DND-41 (cell line): ENCODE results near the gene GAB4.
"Not testable (repeated sequence)": the region's sequence is repeated elsewhere in the genome, so short reads cannot be mapped to it uniquely, and the experiment has no call there.

ENCODE experiments used
- ATAC-seq: fragments of 200-7000 bp; cut with Tn5 transposase; 3 replicates; pipeline ENCODE4 v1.9.1; 2021; ENCODE audit warnings: low read depth; ENCODE audit not compliant: insufficient read depth
- DNase-seq: peaks from one replicate; pipeline ENCODE4 v3.0.0-alpha.2; 2020
- H2AFZ ChIP-seq: 2 replicates; pipeline ENCODE4 v1.6.0; 2012; ENCODE audit warnings: low read depth, low read length
- H3K27ac ChIP-seq: 2 replicates; pipeline ENCODE4 v1.5.1; 2012; ENCODE audit warnings: low read length, inconsistent platforms
- H3K27me3 ChIP-seq: fragments of 200-600 bp; sonication (generic); 2 replicates; pipeline ENCODE4 v1.6.0; 2012; ENCODE audit warnings: low read length, mild to moderate bottlenecking, inconsistent platforms; ENCODE audit not compliant: insufficient read depth, poor library complexity
- H3K36me3 ChIP-seq: 2 replicates; pipeline ENCODE4 v1.5.1; 2012; ENCODE audit warnings: low read length, inconsistent platforms; ENCODE audit not compliant: insufficient read depth
- H3K4me1 ChIP-seq: 2 replicates; pipeline ENCODE4 v1.5.1; 2012; ENCODE audit warnings: mild to moderate bottlenecking, low read length; ENCODE audit not compliant: insufficient read depth
- H3K4me2 ChIP-seq: 2 replicates; pipeline ENCODE4 v1.6.0; 2012; ENCODE audit warnings: mild to moderate bottlenecking, moderate library complexity, low read length, inconsistent platforms; ENCODE audit not compliant: insufficient read depth
- H3K4me3 ChIP-seq, 2 experiments: fragments of 200-600 bp in 1 of 2; shearing (Covaris generic) in 1 of 2; 2 replicates each; pipeline ENCODE4 v1.5.1; 2012 to 2016; ENCODE audit warnings: inconsistent platforms in 2 of 2, low read length in 2 of 2, mild to moderate bottlenecking in 2 of 2, low read depth in 1 of 2, moderate library complexity in 1 of 2
- H3K79me2 ChIP-seq: 2 replicates; pipeline ENCODE4 v1.6.0; 2012; ENCODE audit warnings: low read length, inconsistent platforms; ENCODE audit not compliant: insufficient read depth
- H3K9ac ChIP-seq: 2 replicates; pipeline ENCODE4 v1.6.0; 2012; ENCODE audit warnings: low read depth, mild to moderate bottlenecking, inconsistent platforms, low read length, moderate library complexity
- H3K9me3 ChIP-seq: 2 replicates; pipeline ENCODE4 v1.5.1; 2012; ENCODE audit warnings: low read length, moderate library complexity, mild to moderate bottlenecking, inconsistent platforms; ENCODE audit not compliant: insufficient read depth, severe bottlenecking
- H4K20me1 ChIP-seq: 2 replicates; pipeline ENCODE4 v1.6.0; 2012; ENCODE audit warnings: low read length; ENCODE audit not compliant: insufficient read depth
- EZH2 ChIP-seq: IDR thresholded peaks from 3 replicates; pipeline ENCODE4 v1.6.1; 2012; ENCODE audit warnings: borderline replicate concordance, low read depth, mild to moderate bottlenecking, moderate library complexity, low read length, inconsistent platforms; ENCODE audit not compliant: severe bottlenecking
- TF ChIP-seq, protein P1 (sequence below): IDR thresholded peaks from 2 replicates; pipeline ENCODE4 v1.5.1; 2012; ENCODE audit warnings: borderline replicate concordance, low read length, moderate library complexity, mild to moderate bottlenecking; ENCODE audit not compliant: poor library complexity, severe bottlenecking; ENCODE audit errors: extremely low read depth

Gene GAB4

DNA sequence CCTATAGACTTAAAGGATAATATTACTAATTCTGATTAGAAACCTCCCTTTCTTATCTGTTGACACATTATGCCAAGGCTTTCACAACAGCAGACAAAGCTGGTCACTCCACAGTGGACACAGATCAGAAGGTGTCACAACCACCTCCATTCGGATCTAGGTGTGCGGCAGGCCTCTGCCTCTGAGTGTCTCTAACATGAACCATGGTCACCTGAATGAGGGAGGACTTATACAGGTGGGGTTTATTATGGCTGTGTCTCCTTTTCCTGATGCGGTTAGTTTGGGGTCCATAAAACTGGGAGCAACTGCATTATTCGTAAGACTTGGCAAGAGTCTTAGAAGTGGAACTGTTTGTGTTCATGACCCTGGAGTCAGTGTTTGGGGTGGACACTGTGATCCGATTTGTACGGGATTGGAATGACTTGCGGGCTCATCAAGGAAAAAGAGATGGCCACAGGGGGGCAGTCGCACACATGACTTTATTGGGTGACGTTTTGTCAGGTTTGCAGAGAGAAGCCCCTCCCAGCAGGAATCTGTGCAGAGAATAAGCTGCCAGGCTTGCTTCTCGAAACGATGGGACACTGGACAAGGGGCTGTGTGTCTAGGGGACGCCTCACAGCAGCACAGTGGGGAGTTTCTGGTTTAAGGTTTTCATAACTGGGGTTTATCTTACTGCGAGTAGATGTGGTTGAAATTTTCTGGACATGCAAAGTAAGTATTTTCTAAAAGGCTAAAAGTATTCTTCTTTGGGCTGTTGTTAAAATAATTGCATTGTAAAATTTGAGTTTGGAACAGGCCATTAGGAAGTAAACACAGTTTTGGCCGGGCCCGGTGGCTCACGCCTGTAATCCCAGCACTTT lies 90.6 kb downstream of the GAB4 start:
- H3K4me3 ChIP-seq, result no peak overlapping the region
- H2AFZ ChIP-seq, result no peak overlapping the region
- no peak overlapping the region for H3K27ac ChIP-seq
- no peaks in the 10 kb centered on the region for H3K9me3 ChIP-seq
- DNase-seq (peak; percentile 60), ATAC-seq (peak; percentile 71)
- no peaks in the 10 kb centered on the region for H3K27me3 ChIP-seq
- H3K4me1 ChIP-seq, result no peaks in the 10 kb centered on the region
- H4K20me1 ChIP-seq, result no peaks in the 10 kb centered on the region
- H3K4me2 ChIP-seq, result no peak overlapping the region
- no peak overlapping the region for H3K9ac ChIP-seq
- H3K79me2 ChIP-seq, result no peaks in the 10 kb centered on the region
- H3K36me3 ChIP-seq, result no peaks in the 10 kb centered on the region
- no peak for TF ChIP-seq EZH2
- TF ChIP-seq, protein P1, sequence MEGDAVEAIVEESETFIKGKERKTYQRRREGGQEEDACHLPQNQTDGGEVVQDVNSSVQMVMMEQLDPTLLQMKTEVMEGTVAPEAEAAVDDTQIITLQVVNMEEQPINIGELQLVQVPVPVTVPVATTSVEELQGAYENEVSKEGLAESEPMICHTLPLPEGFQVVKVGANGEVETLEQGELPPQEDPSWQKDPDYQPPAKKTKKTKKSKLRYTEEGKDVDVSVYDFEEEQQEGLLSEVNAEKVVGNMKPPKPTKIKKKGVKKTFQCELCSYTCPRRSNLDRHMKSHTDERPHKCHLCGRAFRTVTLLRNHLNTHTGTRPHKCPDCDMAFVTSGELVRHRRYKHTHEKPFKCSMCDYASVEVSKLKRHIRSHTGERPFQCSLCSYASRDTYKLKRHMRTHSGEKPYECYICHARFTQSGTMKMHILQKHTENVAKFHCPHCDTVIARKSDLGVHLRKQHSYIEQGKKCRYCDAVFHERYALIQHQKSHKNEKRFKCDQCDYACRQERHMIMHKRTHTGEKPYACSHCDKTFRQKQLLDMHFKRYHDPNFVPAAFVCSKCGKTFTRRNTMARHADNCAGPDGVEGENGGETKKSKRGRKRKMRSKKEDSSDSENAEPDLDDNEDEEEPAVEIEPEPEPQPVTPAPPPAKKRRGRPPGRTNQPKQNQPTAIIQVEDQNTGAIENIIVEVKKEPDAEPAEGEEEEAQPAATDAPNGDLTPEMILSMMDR, result peak; percentile 65

DNA sequence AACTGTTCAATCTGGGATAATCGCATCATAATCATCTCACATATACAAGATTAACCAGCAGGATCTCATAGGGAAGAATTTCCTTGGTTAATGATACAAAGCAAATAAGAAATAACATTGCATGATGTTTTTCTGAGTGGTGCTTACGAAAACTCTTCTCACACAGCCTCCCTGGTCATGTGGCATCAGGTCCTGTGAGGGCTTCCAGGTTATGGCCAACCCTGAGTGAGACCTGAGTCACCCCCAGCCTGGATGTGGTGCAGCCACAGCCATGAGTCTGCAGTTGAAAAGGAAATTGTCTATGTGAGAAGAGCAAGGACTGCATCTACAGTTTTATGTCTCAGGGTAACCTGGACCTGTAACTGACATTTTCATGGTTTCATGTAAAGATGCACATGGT lies 92.3 kb downstream of the GAB4 start:
- Histone ChIP-seq H4K20me1 (no peaks in the 10 kb centered on the region), H3K9ac (no peak overlapping the region), H3K4me2 (no peak overlapping the region), H3K27me3 (no peaks in the 10 kb centered on the region), H3K36me3 (no peaks in the 10 kb centered on the region), H3K9me3 (no peaks in the 10 kb centered on the region), H3K4me3 (no peak overlapping the region), H3K27ac (no peak overlapping the region), H3K79me2 (no peaks in the 10 kb centered on the region), H2AFZ (no peak overlapping the region), H3K4me1 (no peaks in the 10 kb centered on the region)
- ATAC-seq (peak; percentile 67; the same call in 2 of the 3 replicates), DNase-seq (peak; percentile 19)
- TF ChIP-seq EZH2, result no peak
- TF ChIP-seq, protein P1, result no peak

DNA sequence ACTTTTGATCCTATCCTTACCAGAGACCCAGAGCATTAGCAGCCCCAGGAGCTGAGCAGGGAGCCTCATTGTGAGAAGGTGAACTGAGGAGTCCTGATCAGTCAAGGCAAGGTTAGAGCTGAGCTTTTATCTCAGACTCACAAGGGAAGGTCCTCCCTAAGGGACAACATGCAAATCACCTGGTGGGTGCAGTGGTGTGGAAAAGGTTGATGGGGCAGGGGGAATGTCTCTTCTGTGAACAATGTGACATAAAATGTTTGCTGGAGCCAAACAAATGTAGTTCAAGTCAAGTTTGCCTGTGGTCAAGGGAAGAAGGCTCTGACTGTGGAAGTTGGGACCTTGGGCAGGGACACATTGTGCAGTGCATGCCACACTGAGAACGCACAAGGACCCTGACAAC lies 93.1 kb downstream of the GAB4 start:
- H3K27me3 ChIP-seq, H3K4me3 ChIP-seq, H3K9me3 ChIP-seq, H3K9ac ChIP-seq, H3K36me3 ChIP-seq, ATAC-seq, H3K27ac ChIP-seq, H4K20me1 ChIP-seq, H3K4me2 ChIP-seq, H3K79me2 ChIP-seq, H3K4me1 ChIP-seq, H2AFZ ChIP-seq, DNase-seq: not testable (repeated sequence)

DNA sequence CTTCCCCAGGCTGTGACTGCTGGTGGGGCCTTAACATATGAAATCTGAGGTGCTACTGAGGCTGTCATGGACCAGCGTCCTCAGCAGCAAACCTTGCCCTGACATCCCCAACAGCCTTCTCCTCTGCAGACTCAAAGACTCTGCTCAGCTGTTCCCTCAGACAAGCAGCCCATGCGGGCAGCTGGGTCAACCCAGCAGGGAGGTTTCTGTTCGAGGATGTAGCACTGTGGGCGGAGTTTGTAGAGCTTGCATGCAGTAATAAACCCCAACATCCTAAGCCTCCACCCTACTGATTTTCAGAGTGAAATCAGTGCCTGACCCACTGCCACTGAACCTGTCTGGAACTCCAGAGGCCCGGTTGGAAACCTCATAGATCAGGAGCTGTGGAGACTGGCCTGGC lies 94.0 kb downstream of the GAB4 start:
- DNase-seq, result no peak
- Histone ChIP-seq H3K4me2 (no peak overlapping the region), H3K79me2 (no peaks in the 10 kb centered on the region)

More for the DNA sequence above, 94.0 kb downstream of the GAB4 start:
- Histone ChIP-seq H3K9ac (no peak overlapping the region), H4K20me1 (no peaks in the 10 kb centered on the region), H2AFZ (no peak overlapping the region), H3K27me3 (no peaks in the 10 kb centered on the region), H3K27ac (no peak overlapping the region), H3K4me1 (no peaks in the 10 kb centered on the region), H3K9me3 (no peaks in the 10 kb centered on the region), H3K36me3 (no peaks in the 10 kb centered on the region), H3K4me3 (no peak overlapping the region)
- ATAC-seq, result no peak
- TF ChIP-seq, protein P1, result no peak
- no peak for TF ChIP-seq EZH2
